A549 (cell line): ENCODE results near the gene SLC17A7. TPM values are rescaled to one million over a fixed set of nuclear protein-coding genes. Genes with fewer than 3 reads are reported as not detected.

Experiments used
- ATAC-seq, 2 experiments: fragments of 200-7000 bp in 1 of 2; fragments of >200 bp in 1 of 2; cut with Nextera tagmentation in 1 of 2; cut with Tn5 transposase in 1 of 2; 3 replicates each; pipeline versions ENCODE4 v1.8.0 to v1.9.1; 2018 to 2020; ENCODE audit warnings: mild to moderate bottlenecking in 1 of 2, moderate library complexity in 1 of 2
- CTCF ChIA-PET: fragments of 300-600 bp; sonication (Branson Sonifier 250); formaldehyde crosslinking; extraction: SDS; loops from one replicate; lab custom pipeline; 2021; ENCODE audit warnings: antibody characterized with exemption, inconsistent platforms; lab: Yijun Ruan, JAX
- POLR2A ChIA-PET: fragments of 350-600 bp; formaldehyde crosslinking; extraction: SDS; loops from one replicate; lab custom pipeline; 2021; ENCODE audit warnings: antibody characterized with exemption, inconsistent platforms; lab: Yijun Ruan, JAX
- DNase-seq, 2 experiments: peaks; one replicate each; pipeline versions ENCODE4 v3.0.0 to v3.0.0-alpha.2; 2011 to 2016; ENCODE audit warnings: low read depth in 1 of 2, low spot score in 1 of 2
- FAIRE-seq: peaks from 2 replicates; lab custom pipeline; 2011; peaks lifted over from hg19 to GRCh38; lab: Jason Lieb, UNC
- H3K27ac ChIP-seq, 2 experiments: fragments of >200 bp; sonication (Bioruptor Twin); formaldehyde crosslinking; 3 replicates each; pipeline ENCODE4 v1.5.1; 2016 to 2017
- H3K4me1 ChIP-seq: fragments of >200 bp; sonication (Bioruptor Twin); formaldehyde crosslinking; 3 replicates; pipeline ENCODE4 v1.6.1; 2016
- H3K4me2 ChIP-seq: fragments of >200 bp; sonication (Bioruptor Twin); formaldehyde crosslinking; 3 replicates; pipeline ENCODE4 v1.6.1; 2016
- H3K4me3 ChIP-seq: fragments of >200 bp; sonication (Bioruptor Twin); formaldehyde crosslinking; 3 replicates; pipeline ENCODE4 v1.5.1; 2016
- H3K9me3 ChIP-seq: fragments of >200 bp; sonication (Bioruptor Twin); formaldehyde crosslinking; 3 replicates; pipeline ENCODE4 v1.6.1; 2016
- CHD2 ChIP-seq: fragments of 150-350 bp; IDR thresholded peaks from 2 replicates; pipeline ENCODE4 v1.6.1; 2014; ENCODE audit warnings: low read length; ENCODE audit not compliant: partially characterized antibody
- CHD4 ChIP-seq: fragments of 200-600 bp; sonication (generic); IDR thresholded peaks from 2 replicates; pipeline ENCODE4 v1.6.1; 2016; ENCODE audit warnings: antibody characterized with exemption, mild to moderate bottlenecking, borderline replicate concordance
- EP300 ChIP-seq, 2 experiments: fragments of >200 bp; sonication (Bioruptor Twin); formaldehyde crosslinking; IDR thresholded peaks; 2 replicates in 1 of 2; 3 replicates in 1 of 2; pipeline ENCODE4 v1.6.1; 2016 to 2017
- FOSL2 ChIP-seq, 2 experiments: fragments of 450-650 bp in 1 of 2; fragments of >200 bp in 1 of 2; sonication (Bioruptor Twin) in 1 of 2; formaldehyde crosslinking; IDR thresholded peaks; 2 replicates each; pipeline versions ENCODE4 v1.5.0 to v1.6.1; 2016 to 2020; ENCODE audit warnings: mild to moderate bottlenecking in 1 of 2, moderate library complexity in 1 of 2
- FOXS1 ChIP-seq: fragments of 250-450 bp; sonication (Bioruptor Pico); IDR thresholded peaks from 2 replicates; pipeline ENCODE4 v1.5.0; 2020; ENCODE audit warnings: mild to moderate bottlenecking, moderate library complexity
- GATA3 ChIP-seq: IDR thresholded peaks from 2 replicates; pipeline ENCODE4 v1.6.1; 2012; ENCODE audit warnings: borderline replicate concordance
- HDAC2 ChIP-seq: fragments of 200-600 bp; sonication (generic); IDR thresholded peaks from 2 replicates; pipeline ENCODE4 v1.6.1; 2016
- HEYL ChIP-seq: fragments of 250-450 bp; sonication (Bioruptor Pico); IDR thresholded peaks from 2 replicates; pipeline ENCODE4 v1.8.0; 2021; ENCODE audit warnings: mild to moderate bottlenecking, moderate library complexity
- HOXB5 ChIP-seq: fragments of 250-450 bp; sonication (Bioruptor Pico); IDR thresholded peaks from 2 replicates; pipeline ENCODE4 v1.5.0; 2020; ENCODE audit warnings: mild to moderate bottlenecking, moderate library complexity
- JUN ChIP-seq, 2 experiments: fragments of >200 bp; sonication (Bioruptor Twin); formaldehyde crosslinking; IDR thresholded peaks; 2 replicates in 1 of 2; 3 replicates in 1 of 2; pipeline ENCODE4 v1.6.1; 2016 to 2017
- JUNB ChIP-seq: fragments of >200 bp; sonication (Bioruptor Twin); formaldehyde crosslinking; IDR thresholded peaks from 2 replicates; pipeline ENCODE4 v1.6.1; 2016
- KDM5A ChIP-seq: fragments of 200-600 bp; sonication (generic); IDR thresholded peaks from 2 replicates; pipeline ENCODE4 v1.6.1; 2016; ENCODE audit warnings: antibody characterized with exemption, mild to moderate bottlenecking
- MAFK ChIP-seq: fragments of 450-650 bp; IDR thresholded peaks from 2 replicates; pipeline ENCODE4 v1.6.1; 2014; ENCODE audit not compliant: partially characterized antibody
- MYC ChIP-seq: IDR thresholded peaks from 2 replicates; pipeline ENCODE4 v1.6.1; 2012; ENCODE audit warnings: mild to moderate bottlenecking, inconsistent platforms, low read length, improper control_type of control experiment, borderline replicate concordance
- NFE2L2 ChIP-seq: fragments of 150-350 bp; conservative IDR thresholded peaks from 2 replicates; pipeline ENCODE4 v1.6.1; 2014; ENCODE audit warnings: low read length
- NR3C1 ChIP-seq: fragments of >200 bp; sonication (Bioruptor Twin); formaldehyde crosslinking; IDR thresholded peaks from 3 replicates; pipeline ENCODE4 v1.6.1; 2017
- PHF8 ChIP-seq: fragments of 200-600 bp; sonication (generic); IDR thresholded peaks from 2 replicates; pipeline ENCODE4 v1.6.1; 2016; ENCODE audit warnings: low read depth, mild to moderate bottlenecking, antibody characterized with exemption, moderate library complexity, borderline replicate concordance
- POLR2A ChIP-seq: IDR thresholded peaks from 2 replicates; pipeline ENCODE4 v1.6.1; 2012; ENCODE audit warnings: mild to moderate bottlenecking, low read length
- RCOR1 ChIP-seq: fragments of 150-350 bp; IDR thresholded peaks from 2 replicates; pipeline ENCODE4 v1.6.1; 2014; ENCODE audit warnings: antibody characterized with exemption, low read length, low read depth
- TP53 ChIP-seq: fragments of 250-450 bp; sonication (Bioruptor Pico); IDR thresholded peaks from 2 replicates; pipeline ENCODE4 v1.5.0; 2021; ENCODE audit warnings: mild to moderate bottlenecking, moderate library complexity
- ZC3H11A ChIP-seq: fragments of 450-650 bp; IDR thresholded peaks from 2 replicates; pipeline ENCODE4 v1.6.1; 2014; ENCODE audit warnings: antibody characterized with exemption, mild to moderate bottlenecking
- ZFP36 ChIP-seq: fragments of 450-650 bp; IDR thresholded peaks from 2 replicates; pipeline ENCODE4 v1.6.1; 2014; ENCODE audit warnings: borderline replicate concordance; ENCODE audit not compliant: partially characterized antibody
- ZNF302 ChIP-seq: fragments of 250-450 bp; sonication (Bioruptor Pico); IDR thresholded peaks from 2 replicates; pipeline ENCODE4 v1.9.0; 2021; ENCODE audit warnings: inconsistent platforms, mild to moderate bottlenecking, moderate library complexity
- ZSCAN20 ChIP-seq: fragments of 250-450 bp; sonication (Bioruptor Pico); IDR thresholded peaks from 2 replicates; pipeline ENCODE4 v1.8.0; 2022; ENCODE audit warnings: mild to moderate bottlenecking, moderate library complexity
- WGBS: methylation state at CpG from one replicate; pipeline ENCODE4 v1.1.6; 2017; ENCODE audit errors: missing lambda C conversion rate; 5-methylcytosine and 5-hydroxymethylcytosine counted together
- polyA plus RNA-seq, 4 experiments: library from polyadenylated mRNA; depleted of rRNA in 3 of 4; stranded (reverse); fragments of >200 nt; fragmentation: RNase III in 1 of 4; extraction: RNeasy Plus Mini Kit Qiagen cat#74134 plus additional on column Dnase treatment in 1 of 4; gene quantifications; 2 replicates in 3 of 4; 3 replicates in 1 of 4; pipeline ENCODE4 v1.2.3, GENCODE V29; 2011 to 2017
- TF ChIP-seq, protein P1 (sequence below): IDR thresholded peaks from 2 replicates; pipeline ENCODE4 v1.6.1; 2012; ENCODE audit warnings: low read depth, borderline replicate concordance
- TF ChIP-seq, protein P2 (sequence below): fragments of 200-600 bp; sonication (generic); IDR thresholded peaks from 2 replicates; pipeline ENCODE4 v1.6.1; 2016; ENCODE audit warnings: antibody characterized with exemption, mild to moderate bottlenecking, moderate library complexity
- TF ChIP-seq, protein P3 (sequence below): IDR thresholded peaks from 2 replicates; pipeline ENCODE4 v1.6.1; 2012
- TF ChIP-seq, protein P4 (sequence below): fragments of >200 bp; sonication (Bioruptor Twin); formaldehyde crosslinking; IDR thresholded peaks from 3 replicates; pipeline ENCODE4 v1.6.1; 2016
- TF ChIP-seq, protein P5 (sequence below): fragments of >200 bp; sonication (Bioruptor Twin); formaldehyde crosslinking; IDR thresholded peaks from 2 replicates; pipeline ENCODE4 v1.6.1; 2016
- TF ChIP-seq, protein P6 (sequence below): fragments of >200 bp; sonication (Bioruptor Twin); formaldehyde crosslinking; IDR thresholded peaks from 3 replicates; pipeline ENCODE4 v1.5.1; 2016
- TF ChIP-seq, protein P7 (sequence below): fragments of 150-350 bp; IDR thresholded peaks from 2 replicates; pipeline ENCODE4 v1.6.1; 2014; ENCODE audit warnings: low read depth, mild to moderate bottlenecking, low read length

Gene SLC17A7
- polyA plus RNA-seq, 2 of the 4 experiments (the other 2 are of a cell fraction) = 0.39 to 0.48 TPM

DNA sequence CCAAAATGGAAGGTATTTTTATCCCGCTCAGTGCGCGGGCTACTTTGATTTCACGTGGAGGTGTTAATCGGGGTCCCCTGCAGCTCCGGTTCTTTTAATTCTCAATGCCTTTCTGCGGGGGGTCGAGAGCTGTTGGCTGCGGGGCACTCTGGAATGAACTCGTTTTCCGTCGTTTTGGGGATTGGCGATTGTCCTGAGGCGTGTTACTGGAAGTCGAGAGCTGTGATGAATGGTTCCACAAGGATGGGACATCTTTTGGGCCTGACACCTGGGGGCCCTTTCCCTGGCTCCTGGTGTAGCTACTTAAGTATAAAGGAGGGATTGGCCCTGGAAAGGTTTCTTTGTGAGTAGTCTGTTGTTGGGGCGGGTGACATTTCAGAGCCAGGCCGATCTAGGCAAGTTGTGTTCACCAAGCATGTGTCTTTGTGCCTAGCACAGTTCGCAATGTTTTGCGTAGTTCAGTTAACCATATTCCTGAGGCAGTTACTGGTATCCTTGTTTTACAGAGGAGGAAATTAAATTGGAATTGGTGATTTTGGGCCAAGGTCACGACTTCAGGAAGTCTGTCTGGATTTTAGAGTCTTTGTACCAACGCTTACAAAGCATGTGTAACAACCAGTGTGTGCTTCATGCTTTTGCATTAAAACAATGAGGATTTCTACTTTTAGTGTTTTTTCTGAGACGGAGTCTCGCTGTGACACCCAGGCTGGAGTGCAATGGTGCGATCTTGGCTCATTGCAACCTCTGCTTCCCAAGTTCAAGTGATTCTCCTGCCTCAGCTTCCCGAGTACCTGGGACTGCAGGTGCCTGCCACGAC is 46.9 kb upstream of the SLC17A7 start:
- POLR2A ChIA-PET = interaction anchor here (0.6 to 1.5 kb wide), 7 partner anchors 8 to 152 kb away, joined by 3 to 12 read pairs (median 5); partner anchors contain the start of genes ALDH16A1 and RPS11
- H3K4me3 ChIP-seq = peak overlapping the region; percentile 71
- no peaks in the 10 kb centered on the region for H3K9me3 ChIP-seq
- H3K27ac ChIP-seq = peak overlapping the region; percentile 94 to 95
- under 1% methylated on average over 26 of the region's 26 CpGs for WGBS
- peak overlapping the region; percentile 80 for H3K4me2 ChIP-seq
- peaks cover 29% of the 10 kb centered on the region for H3K4me1 ChIP-seq
- ATAC-seq = no peak
- CTCF ChIA-PET = interaction anchor here (0.6 to 2.4 kb wide), 5 partner anchors 15 to 190 kb away, joined by 3 to 11 read pairs (median 3); partner anchors contain the start of gene FLT3LG
- no peak for FAIRE-seq
- DNase-seq = no peak
- TF ChIP-seq TP53 (peak; percentile 37; the same call in 1 of the 2 replicates), MYC (0 out of 2 replicates have a peak, but pooled peaks have one; percentile 5), GATA3 (no peak), CHD4 (no peak), ZFP36 (no peak), RCOR1 (no peak), FOSL2 (IDR thresholded peaks at IDR 0.05) (no peak), FOSL2 (CRISPR knock-in tag; IDR thresholded peaks at IDR 0.05) (no peak), KDM5A (no peak), EP300 (IDR thresholded peaks at IDR 0.05) (no peak), JUN (IDR thresholded peaks at IDR 0.05) (peak in 1 of 2 experiments; percentile 32; a peak in 3 of 5 replicates), NR3C1 (no peak), HDAC2 (no peak), CHD2 (no peak), PHF8 (no peak), ZC3H11A (no peak), FOXS1 (CRISPR knock-in tag) (no peak), HEYL (no peak), ZSCAN20 (CRISPR knock-in tag) (no peak), JUNB (no peak), HOXB5 (CRISPR knock-in tag) (no peak), POLR2A (no peak), MAFK (no peak), ZNF302 (no peak), NFE2L2 (no peak)
- TF ChIP-seq, protein P1, sequence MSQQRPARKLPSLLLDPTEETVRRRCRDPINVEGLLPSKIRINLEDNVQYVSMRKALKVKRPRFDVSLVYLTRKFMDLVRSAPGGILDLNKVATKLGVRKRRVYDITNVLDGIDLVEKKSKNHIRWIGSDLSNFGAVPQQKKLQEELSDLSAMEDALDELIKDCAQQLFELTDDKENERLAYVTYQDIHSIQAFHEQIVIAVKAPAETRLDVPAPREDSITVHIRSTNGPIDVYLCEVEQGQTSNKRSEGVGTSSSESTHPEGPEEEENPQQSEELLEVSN = no peak
- TF ChIP-seq, protein P2, sequence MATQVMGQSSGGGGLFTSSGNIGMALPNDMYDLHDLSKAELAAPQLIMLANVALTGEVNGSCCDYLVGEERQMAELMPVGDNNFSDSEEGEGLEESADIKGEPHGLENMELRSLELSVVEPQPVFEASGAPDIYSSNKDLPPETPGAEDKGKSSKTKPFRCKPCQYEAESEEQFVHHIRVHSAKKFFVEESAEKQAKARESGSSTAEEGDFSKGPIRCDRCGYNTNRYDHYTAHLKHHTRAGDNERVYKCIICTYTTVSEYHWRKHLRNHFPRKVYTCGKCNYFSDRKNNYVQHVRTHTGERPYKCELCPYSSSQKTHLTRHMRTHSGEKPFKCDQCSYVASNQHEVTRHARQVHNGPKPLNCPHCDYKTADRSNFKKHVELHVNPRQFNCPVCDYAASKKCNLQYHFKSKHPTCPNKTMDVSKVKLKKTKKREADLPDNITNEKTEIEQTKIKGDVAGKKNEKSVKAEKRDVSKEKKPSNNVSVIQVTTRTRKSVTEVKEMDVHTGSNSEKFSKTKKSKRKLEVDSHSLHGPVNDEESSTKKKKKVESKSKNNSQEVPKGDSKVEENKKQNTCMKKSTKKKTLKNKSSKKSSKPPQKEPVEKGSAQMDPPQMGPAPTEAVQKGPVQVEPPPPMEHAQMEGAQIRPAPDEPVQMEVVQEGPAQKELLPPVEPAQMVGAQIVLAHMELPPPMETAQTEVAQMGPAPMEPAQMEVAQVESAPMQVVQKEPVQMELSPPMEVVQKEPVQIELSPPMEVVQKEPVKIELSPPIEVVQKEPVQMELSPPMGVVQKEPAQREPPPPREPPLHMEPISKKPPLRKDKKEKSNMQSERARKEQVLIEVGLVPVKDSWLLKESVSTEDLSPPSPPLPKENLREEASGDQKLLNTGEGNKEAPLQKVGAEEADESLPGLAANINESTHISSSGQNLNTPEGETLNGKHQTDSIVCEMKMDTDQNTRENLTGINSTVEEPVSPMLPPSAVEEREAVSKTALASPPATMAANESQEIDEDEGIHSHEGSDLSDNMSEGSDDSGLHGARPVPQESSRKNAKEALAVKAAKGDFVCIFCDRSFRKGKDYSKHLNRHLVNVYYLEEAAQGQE = no peak
- TF ChIP-seq, protein P3, sequence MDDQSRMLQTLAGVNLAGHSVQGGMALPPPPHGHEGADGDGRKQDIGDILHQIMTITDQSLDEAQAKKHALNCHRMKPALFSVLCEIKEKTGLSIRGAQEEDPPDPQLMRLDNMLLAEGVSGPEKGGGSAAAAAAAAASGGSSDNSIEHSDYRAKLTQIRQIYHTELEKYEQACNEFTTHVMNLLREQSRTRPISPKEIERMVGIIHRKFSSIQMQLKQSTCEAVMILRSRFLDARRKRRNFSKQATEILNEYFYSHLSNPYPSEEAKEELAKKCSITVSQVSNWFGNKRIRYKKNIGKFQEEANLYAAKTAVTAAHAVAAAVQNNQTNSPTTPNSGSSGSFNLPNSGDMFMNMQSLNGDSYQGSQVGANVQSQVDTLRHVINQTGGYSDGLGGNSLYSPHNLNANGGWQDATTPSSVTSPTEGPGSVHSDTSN = no peak
- TF ChIP-seq, protein P4, sequence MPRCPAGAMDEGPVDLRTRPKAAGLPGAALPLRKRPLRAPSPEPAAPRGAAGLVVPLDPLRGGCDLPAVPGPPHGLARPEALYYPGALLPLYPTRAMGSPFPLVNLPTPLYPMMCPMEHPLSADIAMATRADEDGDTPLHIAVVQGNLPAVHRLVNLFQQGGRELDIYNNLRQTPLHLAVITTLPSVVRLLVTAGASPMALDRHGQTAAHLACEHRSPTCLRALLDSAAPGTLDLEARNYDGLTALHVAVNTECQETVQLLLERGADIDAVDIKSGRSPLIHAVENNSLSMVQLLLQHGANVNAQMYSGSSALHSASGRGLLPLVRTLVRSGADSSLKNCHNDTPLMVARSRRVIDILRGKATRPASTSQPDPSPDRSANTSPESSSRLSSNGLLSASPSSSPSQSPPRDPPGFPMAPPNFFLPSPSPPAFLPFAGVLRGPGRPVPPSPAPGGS = no peak
- TF ChIP-seq, protein P5, sequence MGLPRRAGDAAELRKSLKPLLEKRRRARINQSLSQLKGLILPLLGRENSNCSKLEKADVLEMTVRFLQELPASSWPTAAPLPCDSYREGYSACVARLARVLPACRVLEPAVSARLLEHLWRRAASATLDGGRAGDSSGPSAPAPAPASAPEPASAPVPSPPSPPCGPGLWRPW = no peak
- TF ChIP-seq, protein P6, sequence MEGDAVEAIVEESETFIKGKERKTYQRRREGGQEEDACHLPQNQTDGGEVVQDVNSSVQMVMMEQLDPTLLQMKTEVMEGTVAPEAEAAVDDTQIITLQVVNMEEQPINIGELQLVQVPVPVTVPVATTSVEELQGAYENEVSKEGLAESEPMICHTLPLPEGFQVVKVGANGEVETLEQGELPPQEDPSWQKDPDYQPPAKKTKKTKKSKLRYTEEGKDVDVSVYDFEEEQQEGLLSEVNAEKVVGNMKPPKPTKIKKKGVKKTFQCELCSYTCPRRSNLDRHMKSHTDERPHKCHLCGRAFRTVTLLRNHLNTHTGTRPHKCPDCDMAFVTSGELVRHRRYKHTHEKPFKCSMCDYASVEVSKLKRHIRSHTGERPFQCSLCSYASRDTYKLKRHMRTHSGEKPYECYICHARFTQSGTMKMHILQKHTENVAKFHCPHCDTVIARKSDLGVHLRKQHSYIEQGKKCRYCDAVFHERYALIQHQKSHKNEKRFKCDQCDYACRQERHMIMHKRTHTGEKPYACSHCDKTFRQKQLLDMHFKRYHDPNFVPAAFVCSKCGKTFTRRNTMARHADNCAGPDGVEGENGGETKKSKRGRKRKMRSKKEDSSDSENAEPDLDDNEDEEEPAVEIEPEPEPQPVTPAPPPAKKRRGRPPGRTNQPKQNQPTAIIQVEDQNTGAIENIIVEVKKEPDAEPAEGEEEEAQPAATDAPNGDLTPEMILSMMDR = no peak
- TF ChIP-seq, protein P7, sequence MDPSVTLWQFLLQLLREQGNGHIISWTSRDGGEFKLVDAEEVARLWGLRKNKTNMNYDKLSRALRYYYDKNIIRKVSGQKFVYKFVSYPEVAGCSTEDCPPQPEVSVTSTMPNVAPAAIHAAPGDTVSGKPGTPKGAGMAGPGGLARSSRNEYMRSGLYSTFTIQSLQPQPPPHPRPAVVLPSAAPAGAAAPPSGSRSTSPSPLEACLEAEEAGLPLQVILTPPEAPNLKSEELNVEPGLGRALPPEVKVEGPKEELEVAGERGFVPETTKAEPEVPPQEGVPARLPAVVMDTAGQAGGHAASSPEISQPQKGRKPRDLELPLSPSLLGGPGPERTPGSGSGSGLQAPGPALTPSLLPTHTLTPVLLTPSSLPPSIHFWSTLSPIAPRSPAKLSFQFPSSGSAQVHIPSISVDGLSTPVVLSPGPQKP = no peak
